Bone marrow (tissue), 2 donors: ENCODE results near the gene KIAA1614.

Experiments
- DNase-seq, 2 donors: peaks; one replicate each; lab custom pipeline; 2025; lab: John Stamatoyannopoulos, UW

The KIAA1614 gene

GRCh38 chr1:180912801-180913565, at the start of gene KIAA1614:
Gene KIAA1614, plus strand, starts transcription at chr1:180912897. Its CDS starts 347 bp downstream, at chr1:180913244.
- DNase-seq: no peak

- DNase-seq: peak in 1 of 2 donors; percentile 22
Measured at GRCh38 chr1:180863158-180863775, 49.4 kb upstream of the KIAA1614 start.

GRCh38 chr1:180881806-180882509, 30.7 kb upstream of the KIAA1614 start:
- DNase-seq: peak in 1 of 2 donors; percentile 26

GRCh38 chr1:180884588-180885300, 28.0 kb upstream of the KIAA1614 start:
- no peak for DNase-seq

- no peak for DNase-seq
Measured at GRCh38 chr1:180886338-180886737, 26.4 kb upstream of the KIAA1614 start.

GRCh38 chr1:180887841-180888240, 24.9 kb upstream of the KIAA1614 start:
- DNase-seq: no peak

GRCh38 chr1:180888870-180889269, 23.8 kb upstream of the KIAA1614 start:
- no peak for DNase-seq

- DNase-seq: no peak
Measured at GRCh38 chr1:180889325-180889724, 23.4 kb upstream of the KIAA1614 start.

GRCh38 chr1:180892272-180892671, 20.4 kb upstream of the KIAA1614 start:
- DNase-seq: no peak

- DNase-seq: no peak
Measured at GRCh38 chr1:180892675-180893074, 20.0 kb upstream of the KIAA1614 start.

- no peak for DNase-seq
Measured at GRCh38 chr1:180893614-180894013, 19.1 kb upstream of the KIAA1614 start.

- DNase-seq: no peak
Measured at GRCh38 chr1:180896161-180896560, 16.5 kb upstream of the KIAA1614 start.

GRCh38 chr1:180898441-180899219, 14.1 kb upstream of the KIAA1614 start:
- DNase-seq: no peak

- DNase-seq: no peak
Measured at GRCh38 chr1:180899262-180899661, 13.4 kb upstream of the KIAA1614 start.

GRCh38 chr1:180901076-180901990, 11.4 kb upstream of the KIAA1614 start:
- DNase-seq: no peak

- no peak for DNase-seq
Measured at GRCh38 chr1:180902541-180902940, 10.2 kb upstream of the KIAA1614 start.

GRCh38 chr1:180905927-180906326, 6.8 kb upstream of the KIAA1614 start:
- no peak for DNase-seq

- DNase-seq: no peak
Measured at GRCh38 chr1:180906511-180906910, 6.2 kb upstream of the KIAA1614 start.

GRCh38 chr1:180907313-180908055, 5.2 kb upstream of the KIAA1614 start:
- DNase-seq: no peak
